Neural cell (in vitro differentiated cells): ENCODE results near the gene PAFAH1B1. TPM values are rescaled to one million over a fixed set of nuclear protein-coding genes. Genes with fewer than 3 reads are reported as not detected.

Experiments
- H2AFZ ChIP-seq: fragments of 200-600, 300-800 bp; sonication (generic), shearing (Covaris generic); 2 replicates; pipeline ENCODE4 v1.6.0; 2014; ENCODE audit warnings: low read depth, mild to moderate bottlenecking, antibody characterized with exemption, low read length, moderate library complexity
- H3F3A ChIP-seq: fragments of 200-600 bp; shearing (Covaris generic); 2 replicates; pipeline ENCODE4 v1.6.1; 2016; ENCODE audit warnings: mild to moderate bottlenecking, moderate library complexity, mixed read lengths, antibody characterized with exemption, low read length; ENCODE audit not compliant: insufficient read depth, poor library complexity, severe bottlenecking
- H3K27ac ChIP-seq: fragments of 200-600, 300-800 bp; sonication (generic), shearing (Covaris generic); 2 replicates; pipeline ENCODE4 v1.5.1; 2014; ENCODE audit warnings: mild to moderate bottlenecking, low read length, moderate library complexity
- H3K27me3 ChIP-seq: fragments of 300-800, 200-600 bp; sonication (generic), shearing (Covaris generic); 2 replicates; pipeline ENCODE4 v1.6.0; 2014; ENCODE audit warnings: mild to moderate bottlenecking, low read depth, low read length, moderate library complexity; ENCODE audit not compliant: insufficient read depth
- H3K36me3 ChIP-seq: fragments of 300-800, 200-600 bp; sonication (generic), shearing (Covaris generic); 2 replicates; pipeline ENCODE4 v1.5.1; 2014; ENCODE audit warnings: mild to moderate bottlenecking, antibody characterized with exemption, low read length, moderate library complexity; ENCODE audit not compliant: insufficient read depth
- H3K4me2 ChIP-seq: fragments of 300-800, 200-600 bp; sonication (generic), shearing (Covaris generic); 2 replicates; pipeline ENCODE4 v1.6.0; 2014; ENCODE audit warnings: mild to moderate bottlenecking, low read length
- H3K4me3 ChIP-seq: fragments of 300-800, 200-600 bp; sonication (generic), shearing (Covaris generic); 2 replicates; pipeline ENCODE4 v1.5.1; 2014; ENCODE audit warnings: mild to moderate bottlenecking, low read length, moderate library complexity
- H3K79me2 ChIP-seq: fragments of 200-600 bp; shearing (Covaris generic); replicated peaks from 2 replicates; pipeline ENCODE4 v1.6.0; 2014; ENCODE audit warnings: mild to moderate bottlenecking, low read length, moderate library complexity; ENCODE audit not compliant: insufficient read depth
- H3K9ac ChIP-seq: fragments of 300-800, 200-600 bp; sonication (generic), shearing (Covaris generic); 2 replicates; pipeline ENCODE4 v1.6.1; 2016; ENCODE audit warnings: mild to moderate bottlenecking, low read length, mixed read lengths
- H3K9me2 ChIP-seq: fragments of 200-600 bp; shearing (Covaris generic); 2 replicates; pipeline ENCODE4 v1.6.1; 2016; ENCODE audit warnings: mild to moderate bottlenecking, low read length, mixed read lengths; ENCODE audit not compliant: insufficient read depth
- H3K9me3 ChIP-seq: fragments of 200-600, 300-800 bp; sonication (generic), shearing (Covaris generic); 2 replicates; pipeline ENCODE4 v1.6.1; 2016; ENCODE audit warnings: mild to moderate bottlenecking, mixed run types, low read length, moderate library complexity, mixed read lengths
- H4K20me1 ChIP-seq: fragments of 200-600 bp; shearing (Covaris generic); 2 replicates; pipeline ENCODE4 v1.6.1; 2016; ENCODE audit warnings: mild to moderate bottlenecking, mixed run types; ENCODE audit not compliant: insufficient read depth
- EP300 ChIP-seq: fragments of 450-650 bp; conservative IDR thresholded peaks from 2 replicates; pipeline ENCODE4 v1.6.1; 2014; ENCODE audit warnings: antibody characterized with exemption, mild to moderate bottlenecking, moderate library complexity; ENCODE audit not compliant: poor library complexity, severe bottlenecking
- EZH2 ChIP-seq: fragments of 200-600, 300-800 bp; shearing (Covaris generic), sonication (generic); IDR thresholded peaks from 2 replicates; pipeline ENCODE4 v1.6.1; 2014; ENCODE audit warnings: antibody characterized with exemption, low read length, borderline replicate concordance, mild to moderate bottlenecking; ENCODE audit not compliant: insufficient read depth, poor library complexity, severe bottlenecking
- MXI1 ChIP-seq: fragments of 450-650 bp; conservative IDR thresholded peaks from 2 replicates; pipeline ENCODE4 v1.6.1; 2014; ENCODE audit warnings: antibody characterized with exemption, mild to moderate bottlenecking; ENCODE audit not compliant: poor library complexity, severe bottlenecking
- POLR2AphosphoS5 ChIP-seq: IDR thresholded peaks from 2 replicates; pipeline ENCODE4 v1.6.1; 2012
- RAD21 ChIP-seq: fragments of 450-650 bp; conservative IDR thresholded peaks from 2 replicates; pipeline ENCODE4 v1.6.1; 2014; ENCODE audit warnings: antibody characterized with exemption, mild to moderate bottlenecking, moderate library complexity
- SMC3 ChIP-seq: fragments of 450-650 bp; conservative IDR thresholded peaks from 2 replicates; pipeline ENCODE4 v1.6.1; 2014; ENCODE audit warnings: antibody characterized with exemption, mild to moderate bottlenecking, moderate library complexity; ENCODE audit not compliant: poor library complexity
- TAF1 ChIP-seq: IDR thresholded peaks from 2 replicates; pipeline ENCODE4 v1.6.1; 2012; ENCODE audit warnings: low read depth
- polyA plus RNA-seq: library from polyadenylated mRNA; depleted of rRNA; stranded (reverse); fragments of >200 nt; gene quantifications from 2 replicates; pipeline ENCODE4 v1.2.3, GENCODE V29; 2014
- TF ChIP-seq, protein P1 (sequence below): IDR thresholded peaks from 2 replicates; pipeline ENCODE4 v1.6.1; 2012; ENCODE audit warnings: borderline replicate concordance
- TF ChIP-seq, protein P2 (sequence below): fragments of 450-650 bp; IDR thresholded peaks from 2 replicates; pipeline ENCODE4 v1.5.1; 2014; ENCODE audit warnings: antibody characterized with exemption, mild to moderate bottlenecking, moderate library complexity; ENCODE audit not compliant: poor library complexity, severe bottlenecking

The PAFAH1B1 gene
- polyA plus RNA-seq, 1 donor from 2014 or later: 305 TPM

DNA sequence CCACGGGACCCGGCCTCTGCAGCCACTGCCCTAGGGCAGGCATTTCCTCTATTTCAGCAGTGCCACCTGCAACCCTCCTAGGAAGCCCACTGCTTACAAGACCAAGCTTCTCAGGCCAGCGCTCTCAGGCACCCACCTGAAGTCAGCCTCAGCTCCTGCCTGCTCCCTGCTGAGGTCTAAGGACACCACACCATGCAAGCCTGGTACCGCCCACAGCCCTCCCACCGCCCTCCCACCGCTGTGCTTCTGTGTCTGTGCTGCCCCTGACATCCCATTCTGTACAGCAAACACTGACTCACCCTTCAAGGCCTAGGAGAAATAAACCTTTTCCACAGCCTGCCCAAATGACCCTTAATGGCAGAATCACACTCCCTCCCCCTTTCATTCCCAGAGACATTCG, 111.8 kb downstream of the PAFAH1B1 start:
- no peaks in the 10 kb centered on the region for H3K36me3 ChIP-seq
- H3K27ac ChIP-seq: no peak overlapping the region
- H3K79me2 ChIP-seq: no peaks in the 10 kb centered on the region
- no peaks in the 10 kb centered on the region for H3K27me3 ChIP-seq
- H3K4me2 ChIP-seq: no peak overlapping the region
- no peaks in the 10 kb centered on the region for H3K9me3 ChIP-seq
- no peak overlapping the region for H2AFZ ChIP-seq
- no peaks in the 10 kb centered on the region for H3K9me2 ChIP-seq
- TF ChIP-seq, protein P1, sequence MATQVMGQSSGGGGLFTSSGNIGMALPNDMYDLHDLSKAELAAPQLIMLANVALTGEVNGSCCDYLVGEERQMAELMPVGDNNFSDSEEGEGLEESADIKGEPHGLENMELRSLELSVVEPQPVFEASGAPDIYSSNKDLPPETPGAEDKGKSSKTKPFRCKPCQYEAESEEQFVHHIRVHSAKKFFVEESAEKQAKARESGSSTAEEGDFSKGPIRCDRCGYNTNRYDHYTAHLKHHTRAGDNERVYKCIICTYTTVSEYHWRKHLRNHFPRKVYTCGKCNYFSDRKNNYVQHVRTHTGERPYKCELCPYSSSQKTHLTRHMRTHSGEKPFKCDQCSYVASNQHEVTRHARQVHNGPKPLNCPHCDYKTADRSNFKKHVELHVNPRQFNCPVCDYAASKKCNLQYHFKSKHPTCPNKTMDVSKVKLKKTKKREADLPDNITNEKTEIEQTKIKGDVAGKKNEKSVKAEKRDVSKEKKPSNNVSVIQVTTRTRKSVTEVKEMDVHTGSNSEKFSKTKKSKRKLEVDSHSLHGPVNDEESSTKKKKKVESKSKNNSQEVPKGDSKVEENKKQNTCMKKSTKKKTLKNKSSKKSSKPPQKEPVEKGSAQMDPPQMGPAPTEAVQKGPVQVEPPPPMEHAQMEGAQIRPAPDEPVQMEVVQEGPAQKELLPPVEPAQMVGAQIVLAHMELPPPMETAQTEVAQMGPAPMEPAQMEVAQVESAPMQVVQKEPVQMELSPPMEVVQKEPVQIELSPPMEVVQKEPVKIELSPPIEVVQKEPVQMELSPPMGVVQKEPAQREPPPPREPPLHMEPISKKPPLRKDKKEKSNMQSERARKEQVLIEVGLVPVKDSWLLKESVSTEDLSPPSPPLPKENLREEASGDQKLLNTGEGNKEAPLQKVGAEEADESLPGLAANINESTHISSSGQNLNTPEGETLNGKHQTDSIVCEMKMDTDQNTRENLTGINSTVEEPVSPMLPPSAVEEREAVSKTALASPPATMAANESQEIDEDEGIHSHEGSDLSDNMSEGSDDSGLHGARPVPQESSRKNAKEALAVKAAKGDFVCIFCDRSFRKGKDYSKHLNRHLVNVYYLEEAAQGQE: no peak
- no peak overlapping the region for H3K4me3 ChIP-seq
- no peak overlapping the region for H3K9ac ChIP-seq
- no peaks in the 10 kb centered on the region for H3F3A ChIP-seq
- no peaks in the 10 kb centered on the region for H4K20me1 ChIP-seq

DNA sequence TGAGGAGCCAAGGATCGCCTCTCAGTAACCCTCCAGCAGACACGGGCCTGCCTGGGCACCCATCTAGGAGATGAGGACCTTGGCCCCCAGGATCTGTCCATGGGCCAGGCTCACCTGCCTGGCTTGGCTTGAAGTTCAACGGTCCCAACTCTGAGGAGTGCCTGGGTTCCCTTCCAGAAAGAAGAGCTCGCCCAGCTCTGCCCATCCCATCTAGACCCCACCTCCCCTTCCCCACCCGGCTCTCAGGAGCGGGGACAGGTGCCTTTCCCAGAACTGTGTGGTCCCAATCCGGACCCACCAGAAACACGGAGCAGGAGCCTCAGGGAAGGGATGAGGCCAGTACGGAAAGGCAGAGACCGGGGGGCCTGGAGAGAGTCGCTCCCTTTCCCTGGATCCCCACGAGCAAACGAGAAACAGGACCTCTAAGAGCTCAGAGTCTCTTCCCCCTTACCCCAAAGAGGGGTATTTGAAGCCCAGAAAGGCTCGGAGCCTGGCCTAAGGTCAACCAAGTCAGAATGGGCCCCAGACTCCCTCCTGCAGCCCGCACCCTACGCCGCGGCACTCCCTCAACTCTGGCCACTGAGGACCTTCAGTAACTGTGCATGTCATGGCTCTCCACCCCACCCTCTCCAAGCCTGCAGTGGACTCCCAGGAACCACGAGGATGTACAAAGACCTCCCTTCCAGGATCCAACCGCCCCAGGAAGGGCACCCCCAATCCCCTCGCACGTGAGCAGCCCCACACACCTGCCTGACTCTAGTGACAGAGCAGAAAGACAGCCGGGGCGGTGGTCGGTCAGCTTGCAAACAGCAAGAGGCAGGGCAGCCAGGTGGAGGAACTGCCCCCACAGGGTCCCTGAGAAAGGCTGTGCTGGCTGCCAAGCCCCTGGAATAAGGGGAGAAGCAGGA, 112.7 kb downstream of the PAFAH1B1 start:
- H3K4me3 ChIP-seq: no peak overlapping the region
- no peaks in the 10 kb centered on the region for H3K36me3 ChIP-seq
- no peaks in the 10 kb centered on the region for H3K9me3 ChIP-seq
- TF ChIP-seq, protein P2, sequence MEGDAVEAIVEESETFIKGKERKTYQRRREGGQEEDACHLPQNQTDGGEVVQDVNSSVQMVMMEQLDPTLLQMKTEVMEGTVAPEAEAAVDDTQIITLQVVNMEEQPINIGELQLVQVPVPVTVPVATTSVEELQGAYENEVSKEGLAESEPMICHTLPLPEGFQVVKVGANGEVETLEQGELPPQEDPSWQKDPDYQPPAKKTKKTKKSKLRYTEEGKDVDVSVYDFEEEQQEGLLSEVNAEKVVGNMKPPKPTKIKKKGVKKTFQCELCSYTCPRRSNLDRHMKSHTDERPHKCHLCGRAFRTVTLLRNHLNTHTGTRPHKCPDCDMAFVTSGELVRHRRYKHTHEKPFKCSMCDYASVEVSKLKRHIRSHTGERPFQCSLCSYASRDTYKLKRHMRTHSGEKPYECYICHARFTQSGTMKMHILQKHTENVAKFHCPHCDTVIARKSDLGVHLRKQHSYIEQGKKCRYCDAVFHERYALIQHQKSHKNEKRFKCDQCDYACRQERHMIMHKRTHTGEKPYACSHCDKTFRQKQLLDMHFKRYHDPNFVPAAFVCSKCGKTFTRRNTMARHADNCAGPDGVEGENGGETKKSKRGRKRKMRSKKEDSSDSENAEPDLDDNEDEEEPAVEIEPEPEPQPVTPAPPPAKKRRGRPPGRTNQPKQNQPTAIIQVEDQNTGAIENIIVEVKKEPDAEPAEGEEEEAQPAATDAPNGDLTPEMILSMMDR: no peak
- no peak for TF ChIP-seq EZH2
- TF ChIP-seq SMC3: no peak
- TF ChIP-seq TAF1: no peak
- TF ChIP-seq, protein P1: no peak
- TF ChIP-seq POLR2AphosphoS5: no peak
- TF ChIP-seq RAD21: no peak
- no peak for TF ChIP-seq MXI1
- no peak for TF ChIP-seq EP300
- H3K4me2 ChIP-seq: no peak overlapping the region
- no peaks in the 10 kb centered on the region for H3K9me2 ChIP-seq
- H3K27me3 ChIP-seq: no peaks in the 10 kb centered on the region
- no peak overlapping the region for H3K9ac ChIP-seq
- H2AFZ ChIP-seq: no peak overlapping the region
- no peaks in the 10 kb centered on the region for H3F3A ChIP-seq
- no peak overlapping the region for H3K27ac ChIP-seq
- no peaks in the 10 kb centered on the region for H3K79me2 ChIP-seq
- no peaks in the 10 kb centered on the region for H4K20me1 ChIP-seq
